Uterus (tissue), 4 donors: ENCODE measurements around the gene RAPGEF3. TPM values are rescaled to one million over a fixed set of nuclear protein-coding genes. Genes with fewer than 3 reads are reported as not detected.

ENCODE experiments used
- DNase-seq, 2 donors: peaks; one replicate each; pipeline ENCODE4 v3.0.0-alpha.2; 2019 to 2020
- H3K27ac ChIP-seq, 2 donors: fragments of 200-600 bp; sonication (generic); 1 replicate in 1 of 2; 2 replicates in 1 of 2; pipeline ENCODE4 v1.5.1; 2016 to 2018
- H3K27me3 ChIP-seq, 2 donors: fragments of 200-600 bp; sonication (generic); one replicate each; pipeline ENCODE4 v1.5.1; 2018 to 2019; ENCODE audit warnings: control low read depth in 1 of 2
- H3K36me3 ChIP-seq, 2 donors: fragments of 200-600 bp; sonication (generic); one replicate each; pipeline ENCODE4 v1.5.1; 2019; ENCODE audit warnings: control low read depth in 1 of 2
- H3K4me1 ChIP-seq, 2 donors: fragments of 200-600 bp; sonication (generic); one replicate each; pipeline ENCODE4 v1.5.1; 2018 to 2019; ENCODE audit warnings: control low read depth in 1 of 2
- H3K4me3 ChIP-seq, 2 donors: fragments of 200-600 bp; sonication (generic); 1 replicate in 1 of 2; 2 replicates in 1 of 2; pipeline ENCODE4 v1.5.1; 2018 to 2019; ENCODE audit warnings: mild to moderate bottlenecking in 1 of 2
- H3K9me3 ChIP-seq, 2 donors: fragments of 200-600 bp; sonication (generic); one replicate each; pipeline ENCODE4 v1.5.1; 2019; ENCODE audit warnings: control low read depth in 1 of 2
- CTCF ChIP-seq, 4 experiments: fragments of 200-600 bp in 2 of 4; fragments of 450-650 bp in 2 of 4; sonication (generic) in 2 of 4; IDR thresholded peaks; one replicate each; pipeline ENCODE4 v1.5.1; 2016 to 2019; ENCODE audit warnings: antibody characterized with exemption in 4 of 4, mild to moderate bottlenecking in 2 of 4, moderate library complexity in 1 of 4
- POLR2A ChIP-seq, 2 donors: fragments of 450-650 bp; IDR thresholded peaks; one replicate each; pipeline ENCODE4 v1.6.1; 2016; ENCODE audit warnings: antibody characterized with exemption in 2 of 2, mild to moderate bottlenecking in 1 of 2, moderate library complexity in 1 of 2
- intact Hi-C: fragments of 100-400 bp; cut with DNase I; formaldehyde crosslinking; loops from one replicate; pipeline ENCODE4 v1.15.1; 2023; ENCODE audit warnings: low total_unique reads
- total RNA-seq, 4 donors: library from RNA; depleted of rRNA in 3 of 4; stranded (reverse); fragments of >200 nt in 3 of 4; gene quantifications; one replicate each; pipeline versions ENCODE4 v1.1.0 to v1.2.4, GENCODE V29; 2014 to 2023
- donor health status: DM: yes; HTN: yes; CAD: no.

The RAPGEF3 gene
- total RNA-seq, 4 donors from 2014 or later = 13.5 to 105 (median 48.7) TPM

DNA sequence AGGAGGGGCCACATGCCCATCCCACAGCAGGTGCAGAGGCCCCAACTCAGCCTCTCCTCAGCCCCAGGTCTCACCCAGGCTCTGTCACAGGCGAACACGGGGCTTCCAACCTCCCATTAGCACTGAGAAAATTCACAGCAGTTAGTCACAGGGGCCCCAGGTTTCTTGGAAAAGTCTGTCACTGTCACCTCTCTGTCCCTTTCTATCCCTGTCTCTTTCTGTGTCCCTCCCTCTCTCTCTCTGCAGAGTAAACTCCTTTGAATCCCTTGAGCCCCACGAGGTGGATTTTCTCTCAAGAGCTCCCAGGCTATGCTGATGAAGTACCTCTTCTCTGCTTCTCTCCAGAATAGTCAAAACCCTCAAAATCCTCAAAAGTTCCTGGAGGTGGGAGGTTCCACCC is 19.4 kb downstream of the RAPGEF3 start:
- Histone ChIP-seq H3K4me1 (peaks cover 9 to 30% of the 10 kb centered on the region in 2 donors), H3K27ac (peak overlapping the region; percentile 17 to 79), H3K4me3 (no peak overlapping the region), H3K27me3 (no peaks in the 10 kb centered on the region), H3K9me3 (no peaks in the 10 kb centered on the region), H3K36me3 (no peaks in the 10 kb centered on the region)
- TF ChIP-seq CTCF (IDR thresholded peaks at IDR 0.05) (no peak), POLR2A (IDR thresholded peaks at IDR 0.05) (no peak)
- DNase-seq = no peak
- intact Hi-C loops = no loop called here

GRCh38 chr12:47737936-47738594 is 20.6 kb downstream of the RAPGEF3 start:
- Histone ChIP-seq H3K27me3 (no peaks in the 10 kb centered on the region), H3K36me3 (no peaks in the 10 kb centered on the region), H3K4me1 (peaks cover 9 to 30% of the 10 kb centered on the region in 2 donors), H3K4me3 (no peak overlapping the region), H3K27ac (peak overlapping the region; percentile 79 to 84), H3K9me3 (no peaks in the 10 kb centered on the region)
- intact Hi-C loops = no loop called here
- peak in 1 of 2 donors; percentile 36 for DNase-seq
- no peak for TF ChIP-seq POLR2A (IDR thresholded peaks at IDR 0.05)
- TF ChIP-seq CTCF (IDR thresholded peaks at IDR 0.05) = no peak

DNA sequence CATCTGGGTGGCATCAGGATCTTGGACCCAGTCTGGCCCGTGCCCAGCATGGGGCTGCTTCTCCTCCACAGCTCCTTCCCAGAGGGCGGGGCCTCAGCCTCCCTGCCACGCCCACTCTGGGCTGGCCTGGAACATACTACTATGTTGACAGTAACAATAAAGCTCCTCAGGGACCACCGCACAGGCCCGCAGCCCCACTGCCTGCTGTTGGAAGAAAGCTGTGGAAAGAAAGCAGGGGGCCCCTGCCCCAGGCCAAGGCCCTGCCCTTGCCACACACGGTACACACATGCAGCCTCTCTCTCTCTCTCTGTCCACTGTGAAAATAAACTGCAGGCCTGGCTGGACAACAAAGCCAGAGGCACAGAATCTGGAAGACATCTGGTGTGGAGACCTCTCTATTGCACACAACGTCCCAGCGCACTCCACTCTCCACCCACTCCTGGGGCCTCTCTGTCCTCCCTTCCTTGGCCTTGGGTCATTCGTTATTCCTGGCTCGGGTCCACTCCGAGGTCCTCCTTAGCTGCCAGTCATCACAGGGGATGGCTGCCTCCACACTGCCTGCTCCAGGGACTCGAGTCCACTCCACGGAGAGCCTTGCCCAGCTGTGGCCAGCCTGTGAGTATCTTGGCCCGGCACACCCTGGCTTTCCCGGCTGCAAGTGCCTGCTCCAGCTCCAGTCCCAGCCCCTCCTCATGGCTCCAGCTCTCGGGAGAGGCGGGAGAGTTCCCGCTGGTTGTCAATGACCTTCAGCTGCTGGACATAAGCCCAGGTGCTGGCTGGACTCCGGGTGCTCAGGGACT is 21.6 kb downstream of the RAPGEF3 start:
- DNase-seq = peak; percentile 85 to 89
- Histone ChIP-seq H3K9me3 (no peaks in the 10 kb centered on the region), H3K27me3 (no peaks in the 10 kb centered on the region), H3K27ac (peak overlapping the region; percentile 79 to 84), H3K4me3 (peak overlapping the region in 1 of 2 donors; percentile 8), H3K4me1 (peaks cover 9 to 30% of the 10 kb centered on the region in 2 donors), H3K36me3 (no peaks in the 10 kb centered on the region)
- intact Hi-C loops = no loop called here
- no peak for TF ChIP-seq CTCF (IDR thresholded peaks at IDR 0.05)
- no peak for TF ChIP-seq POLR2A (IDR thresholded peaks at IDR 0.05)

- Histone ChIP-seq H3K9me3 (no peaks in the 10 kb centered on the region), H3K36me3 (no peaks in the 10 kb centered on the region), H3K4me1 (peaks cover 9 to 30% of the 10 kb centered on the region in 2 donors), H3K4me3 (no peak overlapping the region), H3K27me3 (no peaks in the 10 kb centered on the region), H3K27ac (peak overlapping the region; percentile 79 to 84)
- TF ChIP-seq POLR2A (IDR thresholded peaks at IDR 0.05) = no peak
- TF ChIP-seq CTCF (IDR thresholded peaks at IDR 0.05) = no peak
- intact Hi-C loops = no loop called here
- no peak for DNase-seq
Measured at GRCh38 chr12:47736216-47736615, 22.5 kb downstream of the RAPGEF3 start.

DNA sequence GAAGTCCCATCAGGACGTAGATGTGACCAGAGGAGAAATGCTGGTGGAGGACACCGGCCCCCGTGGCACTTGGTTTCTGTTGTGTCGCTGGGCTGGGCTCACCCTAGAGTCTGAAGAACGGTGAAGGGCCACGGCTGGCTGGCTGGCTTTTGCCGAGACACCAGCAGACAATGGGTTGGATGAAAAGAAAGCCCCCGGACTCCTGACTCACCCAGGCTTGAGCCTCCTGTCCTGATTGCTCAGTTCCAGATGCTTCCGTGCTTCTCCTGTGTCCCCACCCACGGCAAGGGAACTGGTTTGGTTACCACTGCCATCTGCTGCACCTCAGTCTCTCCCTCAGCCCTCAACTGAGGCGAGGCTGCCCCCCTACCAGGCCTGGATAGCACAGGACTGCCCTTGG is 23.0 kb downstream of the RAPGEF3 start:
- H3K4me3 ChIP-seq = no peak overlapping the region
- intact Hi-C loops = no loop called here
- TF ChIP-seq POLR2A (IDR thresholded peaks at IDR 0.05) (no peak), CTCF (IDR thresholded peaks at IDR 0.05) (no peak)
- peaks cover 9 to 30% of the 10 kb centered on the region in 2 donors for H3K4me1 ChIP-seq
- H3K9me3 ChIP-seq = no peaks in the 10 kb centered on the region
- H3K27me3 ChIP-seq = no peaks in the 10 kb centered on the region
- no peak for DNase-seq
- H3K27ac ChIP-seq = peak overlapping the region; percentile 79 to 84
- H3K36me3 ChIP-seq = no peaks in the 10 kb centered on the region
